Dermis microvascular lymphatic vessel endothelial cell (primary cell): ENCODE results near the gene PYGL. TPM values are rescaled to one million over a fixed set of nuclear protein-coding genes. Genes with fewer than 3 reads are reported as not detected.
A peak's percentile ranks its signal among the peaks of the same experiment; 100 is the strongest.
"Not testable (repeated sequence)": the region's sequence is repeated elsewhere in the genome, so short reads cannot be mapped to it uniquely, and the experiment has no call there.

Experiments
- DNase-seq, 2 donors: peaks; one replicate each; pipeline versions ENCODE4 v3.0.0 to v3.0.0-alpha.2; 2010; ENCODE audit warnings: low read depth in 2 of 2
- total RNA-seq: library from RNA; depleted of rRNA; stranded (reverse); fragments of >200 nt; gene quantifications from 2 replicates; pipeline ENCODE4 v1.2.1, GENCODE V29; 2014

The PYGL gene
- 73.3 and 82.7 TPM in 2 replicates for total RNA-seq

DNA sequence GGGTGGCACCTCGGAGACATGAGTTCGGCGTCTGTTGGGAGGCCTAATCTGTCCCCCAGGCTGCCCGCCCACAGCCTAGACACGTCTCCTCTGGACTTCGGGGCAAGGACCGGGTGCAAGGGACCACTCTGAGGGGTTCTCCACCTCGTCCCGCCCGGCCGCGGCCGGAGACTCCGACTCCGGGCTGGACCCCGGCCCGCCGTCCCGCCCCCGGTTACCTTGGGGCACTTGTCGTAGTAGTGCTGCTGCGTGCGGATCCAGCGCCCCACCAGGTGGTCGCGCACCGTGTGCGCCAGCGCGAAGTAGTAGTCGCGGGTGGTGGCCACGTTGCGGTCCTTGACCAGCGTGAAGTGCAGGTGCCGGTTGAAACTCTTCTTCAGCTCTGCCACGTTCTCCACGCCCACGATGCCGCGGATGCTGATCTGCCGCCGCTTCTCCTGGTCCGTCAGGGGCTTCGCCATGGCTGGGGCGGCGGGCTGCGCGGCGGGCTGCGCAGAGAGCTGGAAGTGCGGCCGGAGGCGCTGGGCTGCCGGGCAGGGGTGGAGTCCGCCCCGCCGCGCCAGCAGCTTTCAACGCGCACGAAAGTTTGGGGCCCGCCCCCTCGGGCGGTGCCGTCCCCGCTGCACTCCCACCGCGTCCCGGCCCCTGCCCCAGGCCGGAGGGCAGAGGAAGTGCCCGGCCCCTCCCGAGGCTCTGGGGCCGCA is at the start of gene PYGL:
PYGL (minus strand) TSS at position 541 of the 704 bp plus-strand sequence; CDS start at position 461, 80 bp downstream.
- DNase-seq, result peak; percentile 24 to 69

- DNase-seq, result no peak
Measured at GRCh38 chr14:50985859-50986331, 41.6 kb upstream of the PYGL start.

GRCh38 chr14:50985124-50985858 is 41.0 kb upstream of the PYGL start:
- no peak for DNase-seq

GRCh38 chr14:50984036-50984710 is 39.9 kb upstream of the PYGL start:
- DNase-seq, result no peak

DNA sequence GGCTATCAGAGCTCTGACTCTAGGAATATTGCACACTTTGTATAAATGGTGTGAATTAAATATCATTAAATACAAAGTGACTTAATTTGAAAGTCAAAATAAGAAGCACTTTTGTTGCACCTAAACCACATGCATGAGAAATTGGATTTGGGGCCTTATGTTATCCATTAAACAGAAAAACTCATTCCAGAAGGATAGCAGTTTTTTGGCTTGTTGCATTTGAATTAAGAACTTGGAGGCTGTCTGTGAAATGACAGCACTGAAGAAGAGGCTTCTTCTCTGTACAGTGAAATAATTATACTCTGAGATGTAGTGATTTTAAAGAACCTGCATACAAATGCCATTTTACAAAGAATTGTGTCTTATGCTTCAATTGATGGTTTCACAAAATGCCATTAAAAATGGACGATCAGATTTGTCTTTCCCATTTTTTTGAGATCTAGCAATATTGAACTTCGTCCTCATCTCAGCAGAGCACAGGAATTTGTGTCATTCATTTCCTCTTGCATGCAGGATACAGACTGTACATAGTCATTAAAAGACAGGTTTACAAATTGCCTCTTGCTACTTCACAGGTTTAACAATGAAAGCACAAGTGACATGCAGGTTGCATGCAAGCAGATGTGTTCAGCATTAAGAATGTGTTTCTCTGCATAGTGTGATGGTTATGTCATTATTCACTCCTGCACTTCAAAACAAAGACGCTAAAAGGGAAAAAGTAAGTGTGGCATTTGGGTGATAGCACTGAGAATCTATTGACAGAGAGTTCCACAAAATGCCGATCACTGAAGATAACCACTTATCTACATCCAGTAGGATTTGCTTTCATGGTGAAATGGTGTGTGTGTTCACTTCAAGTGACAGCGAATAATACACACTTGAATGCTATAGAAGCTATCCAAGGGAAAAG is 35.9 kb upstream of the PYGL start:
- no peak for DNase-seq

DNA sequence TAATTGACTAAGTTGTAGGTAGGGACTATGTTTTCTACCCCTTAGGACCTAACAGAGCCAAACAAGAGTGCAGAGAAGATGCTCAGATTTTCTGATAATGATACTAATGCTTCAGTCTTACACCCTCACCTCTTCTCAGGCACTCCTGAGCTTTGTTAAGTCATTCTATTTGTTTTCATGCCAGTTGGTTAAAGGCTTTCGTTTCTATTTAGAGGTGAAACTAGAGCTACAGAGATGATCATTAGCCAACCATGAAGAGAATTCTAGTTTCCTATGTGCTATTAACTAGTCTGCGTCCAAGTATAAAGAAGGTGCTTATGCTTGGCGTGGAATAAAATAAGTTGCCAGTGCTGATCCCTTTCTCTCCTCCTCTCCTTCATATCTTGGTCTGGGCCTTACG is 34.6 kb upstream of the PYGL start:
- no peak for DNase-seq

DNA sequence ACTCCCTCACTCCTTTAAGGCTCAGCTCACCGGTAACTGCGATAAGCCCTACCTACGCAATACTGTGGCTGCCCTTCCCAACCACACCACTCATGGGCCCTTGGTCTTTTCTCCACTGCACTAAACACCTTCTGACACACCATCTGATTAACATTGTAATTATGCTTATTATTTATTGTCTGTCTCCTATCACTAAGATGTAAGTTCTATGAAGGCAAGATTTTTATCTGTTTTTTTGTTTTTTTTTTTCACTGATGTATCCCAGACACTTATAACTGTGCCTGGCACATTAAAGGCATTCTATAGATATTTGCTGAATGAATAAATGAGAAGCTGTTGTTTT is 34.2 kb upstream of the PYGL start:
- DNase-seq, result no peak

- DNase-seq, result no peak
Measured at GRCh38 chr14:50977863-50978528, 33.7 kb upstream of the PYGL start.

DNA sequence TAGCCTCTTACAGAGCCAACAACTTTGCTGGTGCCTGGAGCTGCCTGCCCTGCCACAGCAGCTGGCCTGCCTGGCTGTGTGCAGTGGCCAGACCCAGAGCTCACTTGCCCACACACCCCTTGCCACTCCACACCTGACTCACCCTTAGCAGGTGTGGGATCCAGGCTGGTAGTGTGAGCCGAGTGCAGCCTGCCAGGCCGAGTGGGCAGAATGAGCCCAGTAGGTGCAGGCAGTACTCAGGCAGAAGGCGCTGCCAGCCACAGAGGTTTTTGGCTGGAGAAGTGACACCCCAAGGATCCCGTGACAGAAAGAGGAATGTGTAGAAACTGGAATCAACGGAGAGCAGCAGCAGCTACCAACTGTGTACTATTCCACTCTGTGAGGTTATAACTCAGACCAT is 29.8 kb upstream of the PYGL start:
- no peak for DNase-seq

DNA sequence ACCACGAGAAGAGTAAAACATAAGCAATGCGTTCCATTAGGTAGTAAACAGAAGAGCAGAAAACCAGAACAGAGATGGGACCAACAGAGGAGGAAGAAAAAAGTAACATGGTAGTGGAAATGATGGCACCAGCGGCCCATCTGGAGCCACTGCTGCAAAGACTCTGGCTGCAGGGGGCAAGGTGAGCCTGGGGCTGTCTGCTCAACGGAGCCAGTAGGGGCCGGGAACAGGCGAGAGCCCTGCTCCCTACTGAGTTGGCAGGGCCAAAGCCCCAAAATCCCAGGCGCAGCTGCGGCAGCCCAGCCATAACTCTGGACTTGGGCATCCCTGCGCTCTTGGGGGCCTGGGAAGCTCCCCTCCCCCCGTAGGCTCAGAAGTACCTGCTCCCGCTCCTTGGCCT is 28.5 kb upstream of the PYGL start:
- DNase-seq, result no peak

DNA sequence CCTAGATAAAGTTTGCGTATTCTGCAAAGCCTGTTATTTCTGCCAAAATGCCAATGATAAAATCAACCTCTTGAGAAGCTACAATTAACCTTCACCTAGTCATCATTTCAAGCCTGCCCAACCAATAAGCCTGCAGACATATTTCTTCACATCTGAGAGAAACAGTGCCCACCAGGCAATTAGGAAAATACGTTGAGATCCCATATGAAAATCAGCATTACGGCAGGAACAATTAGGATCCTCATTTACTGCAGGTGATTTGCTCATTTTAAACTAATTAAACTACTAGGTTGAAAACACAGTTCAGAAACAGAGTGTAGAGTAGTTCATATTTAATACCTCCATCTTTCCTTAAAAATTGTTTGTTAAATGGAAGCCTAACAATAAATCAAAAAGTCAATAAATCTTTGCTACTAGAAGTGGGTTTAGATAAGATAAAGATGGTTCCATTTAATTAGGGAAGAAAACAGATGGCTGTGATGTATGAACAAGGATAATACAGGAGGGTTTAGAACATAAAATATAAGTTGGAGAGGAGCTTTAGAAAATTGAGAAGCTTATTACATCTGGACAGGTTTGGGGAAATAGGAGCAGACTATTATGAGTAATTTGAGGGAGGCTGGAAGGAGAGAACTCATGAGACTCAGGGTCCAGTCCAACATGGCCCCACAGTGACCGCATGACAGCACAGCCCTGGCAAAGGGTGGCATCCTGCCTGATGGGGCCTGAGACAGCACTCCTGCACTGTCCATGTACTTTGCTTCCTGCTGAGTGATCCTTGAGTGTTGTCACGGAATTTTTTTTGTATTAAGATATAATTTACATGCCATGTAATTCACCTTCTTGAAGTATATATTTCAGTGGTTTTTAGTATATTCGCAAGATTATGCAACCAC is 26.9 kb upstream of the PYGL start:
- DNase-seq, result no peak

GRCh38 chr14:50967790-50968189 is 23.5 kb upstream of the PYGL start:
- no peak for DNase-seq

DNA sequence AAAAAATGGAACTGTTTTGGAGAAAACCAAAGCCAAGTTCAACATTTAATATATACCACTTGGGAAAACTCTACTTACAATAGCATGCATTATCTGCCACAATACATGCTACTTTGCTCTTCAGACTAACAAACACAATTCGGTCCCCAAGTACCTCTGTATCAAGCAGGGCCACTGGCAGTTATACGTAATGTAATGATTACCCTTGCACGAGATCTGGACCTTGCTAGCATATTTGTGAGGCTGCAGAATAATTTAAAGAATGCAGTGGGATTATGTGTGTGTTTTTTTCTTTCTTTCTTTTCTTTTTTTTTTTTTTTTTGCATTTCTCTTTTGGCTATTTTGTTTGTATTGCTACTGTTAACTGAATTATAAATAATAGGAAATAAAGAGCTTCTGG is 22.8 kb upstream of the PYGL start:
- no peak for DNase-seq

- DNase-seq, result peak in 1 of 2 donors; percentile 96
Measured at GRCh38 chr14:50964683-50965390, 20.6 kb upstream of the PYGL start.

DNA sequence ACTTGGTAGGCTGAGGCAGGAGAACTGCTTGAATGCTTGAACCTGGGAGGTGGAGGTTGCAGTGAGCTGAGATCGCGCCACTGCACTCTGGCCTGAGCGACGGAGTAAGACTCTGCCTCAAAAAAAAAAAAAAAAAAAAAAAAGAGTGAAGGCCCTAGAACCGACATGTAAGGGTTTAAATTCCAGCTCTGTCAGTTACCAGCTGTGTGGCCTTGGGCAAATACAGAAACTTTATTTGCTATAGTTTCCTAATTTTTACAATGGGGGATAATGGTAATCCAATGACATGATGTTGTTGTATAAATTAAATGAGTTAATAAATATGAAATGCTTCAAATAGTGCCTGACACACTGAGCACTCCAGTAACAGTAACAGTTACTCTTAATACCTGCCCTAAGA is 19.6 kb upstream of the PYGL start:
- DNase-seq, result no peak

GRCh38 chr14:50961605-50962221 is 17.4 kb upstream of the PYGL start:
- peak in 1 of 2 donors; percentile 88 for DNase-seq

- DNase-seq, result peak in 1 of 2 donors; percentile 26
Measured at GRCh38 chr14:50957296-50957695, 13.0 kb upstream of the PYGL start.

GRCh38 chr14:50956421-50956820 is 12.1 kb upstream of the PYGL start:
- DNase-seq, result not testable (repeated sequence)
